NCI-H526 (cell line): ENCODE measurements around the gene RAPGEF2.
A peak's percentile ranks its signal among the peaks of the same experiment; 100 is the strongest.
"Not testable (repeated sequence)": the region's sequence is repeated elsewhere in the genome, so short reads cannot be mapped to it uniquely, and the experiment has no call there.

Experiments used
- DNase-seq, 2 experiments: peaks; one replicate each; lab custom pipeline; 2025; lab: John Stamatoyannopoulos, UW

Gene RAPGEF2

GRCh38 chr4:159098482-159099127, 4.3 kb upstream of the RAPGEF2 start:
- DNase-seq, result no peak

DNA sequence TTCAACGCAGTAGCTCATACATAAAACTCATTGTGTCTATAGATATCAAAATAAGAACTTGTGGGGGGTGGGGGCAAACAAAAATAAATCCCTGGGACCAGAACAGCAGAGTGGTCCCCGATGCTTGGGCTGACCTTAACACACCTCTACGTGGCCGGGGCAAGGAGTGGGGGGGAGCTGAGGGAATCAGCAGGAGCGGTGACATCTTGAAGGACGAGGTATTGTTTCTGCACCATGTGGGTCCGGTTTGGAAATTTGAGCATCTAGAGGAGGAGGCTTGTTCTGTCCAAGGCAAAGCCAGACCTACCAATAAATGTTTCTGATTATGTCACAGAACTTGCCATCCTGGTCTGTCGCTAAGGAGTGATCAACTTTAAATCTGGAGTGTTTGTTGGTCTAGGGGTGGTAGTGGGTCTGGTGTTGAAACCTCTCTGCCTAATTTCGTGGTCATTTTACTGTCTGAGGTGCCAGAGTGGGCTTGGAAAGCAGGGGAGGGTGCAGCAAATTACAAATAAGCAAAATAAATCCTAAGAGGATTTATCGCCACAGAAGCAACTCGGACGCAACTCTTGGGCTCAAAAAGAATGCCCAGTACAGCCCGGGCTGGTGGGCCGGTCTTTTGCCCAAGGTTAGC, 774 bp upstream of the RAPGEF2 start:
- peak; percentile 35 to 38 for DNase-seq

- DNase-seq, result peak; percentile 20 to 88
These were observed 608 bp downstream of the RAPGEF2 start for GRCh38 chr4:159103384-159103990.

GRCh38 chr4:159104694-159105414, 2.0 kb downstream of the RAPGEF2 start:
- DNase-seq, result peak; percentile 40 to 65

DNA sequence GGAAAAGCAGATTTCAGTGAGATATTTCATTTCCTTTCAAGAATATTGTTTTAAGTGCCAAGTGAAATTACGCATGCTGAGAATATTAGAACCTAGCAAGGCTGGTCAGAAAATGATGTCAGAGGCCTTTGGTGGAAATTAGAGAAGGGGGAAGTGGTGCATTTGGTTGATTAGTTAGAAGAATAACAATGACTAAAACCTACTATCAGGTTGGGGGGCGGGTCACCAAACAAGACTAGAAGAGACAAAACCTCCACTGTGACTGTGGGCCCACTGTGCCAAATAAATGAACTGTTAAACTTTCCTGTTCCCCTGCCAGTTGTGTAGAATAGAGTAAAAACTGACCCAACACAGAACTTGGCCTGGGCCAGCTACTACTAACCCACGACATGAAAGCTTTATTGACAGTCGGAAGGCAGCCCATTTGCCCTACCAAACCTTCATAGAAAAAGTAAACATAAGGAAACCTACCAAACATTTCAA, 2.9 kb downstream of the RAPGEF2 start:
- DNase-seq, result no peak

GRCh38 chr4:159106636-159107035, 3.8 kb downstream of the RAPGEF2 start:
- DNase-seq, result no peak

DNA sequence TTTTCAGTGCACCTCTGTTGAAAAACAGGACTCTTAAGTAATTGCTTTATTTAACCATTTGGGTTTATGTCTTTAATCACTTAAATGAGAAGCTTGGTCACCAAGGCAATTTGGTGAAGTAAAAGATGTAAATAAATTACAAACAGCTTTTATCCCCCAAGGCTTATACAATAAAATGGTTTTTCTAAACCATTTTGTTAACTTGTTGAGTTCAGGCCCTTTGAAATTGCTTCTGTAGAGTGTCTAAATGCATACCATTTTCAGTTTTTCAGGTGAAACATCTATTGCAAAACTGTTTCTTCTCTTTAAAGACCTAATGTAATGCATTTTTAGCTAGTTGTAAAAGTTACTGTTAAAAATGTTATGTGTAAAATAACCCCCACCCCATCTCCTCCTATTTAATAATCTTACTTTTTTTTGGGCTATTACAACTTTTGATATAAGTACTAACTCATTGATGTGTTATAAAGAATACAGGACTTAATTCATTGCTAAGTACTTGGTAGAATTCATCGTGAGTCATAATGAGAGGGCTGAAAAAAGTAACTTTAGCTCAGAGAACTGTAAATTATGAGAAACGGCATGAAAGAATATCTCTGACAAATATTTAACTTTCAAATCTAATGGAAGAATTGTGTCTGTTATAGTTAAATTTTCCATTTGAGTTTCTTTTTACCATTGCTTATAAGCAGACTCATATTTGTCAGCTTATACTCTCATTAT, 4.5 kb downstream of the RAPGEF2 start:
- DNase-seq, result no peak

- no peak for DNase-seq
These were observed 5.2 kb downstream of the RAPGEF2 start for GRCh38 chr4:159108124-159108523.

DNA sequence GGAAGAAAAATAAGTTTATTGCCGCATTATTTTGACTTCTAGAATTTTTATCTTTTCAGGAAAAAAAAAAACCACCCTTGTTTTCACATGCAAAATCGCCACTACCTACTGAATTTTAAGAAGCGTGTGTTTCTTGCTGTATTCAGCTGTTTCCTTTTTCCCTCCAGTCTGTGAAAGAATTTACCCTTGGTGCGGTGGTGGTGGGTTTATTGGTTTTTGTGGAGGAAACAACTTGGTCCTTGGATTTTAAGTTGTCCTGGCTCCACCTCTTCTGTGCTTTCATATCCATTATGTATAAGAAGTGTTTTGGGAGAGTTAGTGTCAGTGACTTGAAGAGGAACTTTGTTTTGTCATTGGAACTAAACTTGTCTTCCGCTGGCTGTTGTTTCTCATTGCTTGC, 8.1 kb downstream of the RAPGEF2 start:
- DNase-seq, result no peak

DNA sequence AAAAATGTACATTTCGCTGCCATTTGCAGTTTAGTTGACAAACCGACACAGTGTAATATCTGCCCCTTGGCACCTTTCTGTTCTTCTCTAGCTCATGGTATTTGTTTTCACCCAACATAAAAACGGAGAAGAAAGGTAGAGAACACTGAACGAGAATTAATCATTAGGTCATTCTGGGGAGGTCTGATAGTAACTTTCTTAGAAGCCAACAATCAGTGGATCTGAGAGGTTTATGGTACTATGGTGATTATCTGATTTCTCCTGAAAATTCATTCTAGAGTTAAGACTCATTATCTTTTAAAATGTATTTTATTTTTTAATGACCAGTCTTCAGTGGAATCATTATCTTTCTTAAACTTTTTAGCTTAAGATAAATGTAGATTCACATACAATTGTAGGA, 8.5 kb downstream of the RAPGEF2 start:
- no peak for DNase-seq

DNA sequence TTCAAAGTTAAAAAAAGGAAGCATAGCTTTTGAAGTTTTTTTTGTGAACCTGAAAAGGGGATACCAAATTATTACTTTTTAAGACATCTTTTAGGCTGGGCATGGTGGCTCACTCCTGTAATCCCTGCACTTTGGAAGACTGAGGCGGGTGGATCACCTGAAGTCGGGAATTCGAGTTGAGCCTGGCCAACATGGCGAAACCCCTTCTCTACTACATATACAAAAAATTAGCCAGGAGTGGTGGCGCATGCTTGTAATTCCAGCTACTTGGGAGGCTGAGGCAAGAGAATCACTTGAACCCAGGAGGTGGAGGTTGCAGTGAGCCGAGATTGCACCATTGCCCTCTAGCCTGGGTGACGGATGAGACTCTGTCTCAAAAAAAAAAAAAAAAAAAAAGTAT, 10.5 kb downstream of the RAPGEF2 start:
- not testable (repeated sequence) for DNase-seq

DNA sequence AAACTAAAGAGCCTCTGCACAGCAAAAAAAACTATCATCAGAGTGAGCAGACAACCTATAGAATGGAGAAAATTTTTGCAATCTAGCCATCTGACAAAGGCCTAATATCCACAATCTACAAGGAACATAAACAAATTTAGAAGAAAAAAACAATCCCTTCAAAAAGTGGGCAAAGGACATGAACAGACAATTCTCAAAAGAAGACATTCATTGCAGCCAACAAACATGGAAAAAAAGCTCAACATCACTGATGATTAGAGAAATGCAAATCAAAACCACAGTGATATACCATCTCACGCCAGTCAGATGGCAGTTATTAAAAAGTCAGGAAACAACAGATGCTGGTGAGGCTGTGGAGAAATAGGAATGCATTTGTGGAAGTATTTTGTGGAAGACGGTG, 13.2 kb downstream of the RAPGEF2 start:
- DNase-seq, result not testable (repeated sequence)

- not testable (repeated sequence) for DNase-seq
These were observed 13.8 kb downstream of the RAPGEF2 start for GRCh38 chr4:159116693-159117092.

DNA sequence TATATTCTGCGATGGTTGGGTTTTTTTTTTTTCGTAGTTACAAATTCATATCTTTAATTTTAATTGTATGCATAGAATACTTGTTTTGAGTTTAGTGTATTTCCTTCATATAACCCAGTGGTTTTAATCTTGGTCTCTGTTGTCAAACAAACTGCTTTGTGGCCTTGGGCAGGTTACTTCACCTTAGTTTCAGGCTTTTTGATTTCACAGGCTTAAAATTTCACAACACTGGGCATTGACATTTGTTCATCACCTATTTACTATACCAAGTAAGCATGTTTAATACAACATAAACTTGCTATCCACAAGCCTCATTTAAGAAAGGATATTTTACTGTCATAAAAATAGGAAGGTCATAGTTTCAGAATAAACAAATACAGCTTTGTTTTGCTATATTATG, 14.7 kb downstream of the RAPGEF2 start:
- no peak for DNase-seq

DNA sequence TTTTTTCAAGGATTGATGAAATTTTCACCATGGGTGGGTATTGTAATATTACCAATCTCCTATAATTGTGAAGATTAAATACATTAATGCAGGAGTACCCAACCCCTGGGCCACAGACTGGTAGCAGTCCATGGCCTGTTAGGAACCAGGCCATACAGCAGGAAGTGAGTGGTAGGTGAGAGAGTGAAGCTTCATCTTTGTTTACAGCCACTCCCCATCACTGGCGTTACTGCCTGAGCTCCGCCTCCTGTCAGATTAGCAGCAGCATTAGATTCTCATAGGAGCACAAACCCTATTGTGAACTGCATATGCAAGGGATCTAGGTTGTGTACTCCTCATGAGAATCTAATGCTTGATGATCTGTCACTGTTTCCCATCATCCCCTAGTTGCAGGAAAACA, 15.1 kb downstream of the RAPGEF2 start:
- no peak for DNase-seq

- DNase-seq, result no peak
These were observed 18.5 kb downstream of the RAPGEF2 start for GRCh38 chr4:159121371-159121770.

DNA sequence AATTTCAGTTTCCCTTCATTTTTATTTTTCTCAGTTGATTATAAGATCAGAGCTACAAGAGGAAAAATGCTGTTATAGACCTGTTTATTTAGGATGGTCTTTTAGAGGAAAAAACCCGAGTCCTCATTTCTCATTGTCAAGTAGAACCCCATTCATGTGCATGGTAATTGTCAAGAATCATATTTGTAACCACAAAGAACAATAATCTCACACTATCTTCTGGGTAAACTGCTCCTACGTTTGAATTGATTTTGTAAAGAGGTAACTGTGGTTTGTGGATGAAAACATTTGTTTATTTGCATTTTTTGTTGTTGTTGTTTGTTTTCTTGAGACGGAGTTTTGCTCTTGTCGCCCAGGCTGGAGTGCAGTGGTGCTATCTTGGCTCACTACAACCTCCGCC, 23.8 kb downstream of the RAPGEF2 start:
- no peak for DNase-seq

DNA sequence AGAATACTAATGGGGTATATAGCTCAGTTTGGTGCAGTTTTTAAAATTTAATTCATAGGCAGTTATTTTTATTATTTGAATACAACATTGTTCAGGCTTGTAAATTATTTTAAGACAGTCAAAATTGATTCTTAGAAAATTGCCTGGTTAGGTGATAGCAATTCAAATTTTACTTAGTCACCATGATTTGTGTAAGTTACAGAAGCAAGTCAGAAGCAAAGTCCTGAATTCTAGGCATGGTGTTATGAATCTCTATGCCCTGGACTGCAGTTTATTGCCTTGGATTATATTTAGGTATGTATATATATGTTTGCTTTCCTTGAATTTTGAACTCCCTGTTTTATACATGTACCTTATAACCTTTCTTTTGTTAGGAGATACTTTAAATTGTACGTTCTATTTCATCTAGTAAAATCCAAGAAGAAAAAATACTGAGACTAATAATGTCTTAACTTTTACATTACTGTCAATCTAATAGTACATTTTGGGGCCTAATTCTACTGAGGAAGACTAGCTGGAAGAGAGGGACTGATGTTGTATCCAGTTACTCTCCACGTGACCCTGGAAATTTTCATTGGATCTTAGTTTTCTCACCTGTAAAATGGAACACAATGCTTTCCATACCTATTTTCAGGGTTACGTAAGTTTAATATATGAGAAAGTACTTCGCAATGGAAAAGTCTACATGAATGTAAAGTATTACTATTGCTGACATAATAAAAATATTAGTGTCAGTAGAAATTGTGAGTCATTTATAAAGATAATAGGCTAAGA, 25.1 kb downstream of the RAPGEF2 start:
- no peak for DNase-seq

GRCh38 chr4:159129814-159130550, 27.1 kb downstream of the RAPGEF2 start:
- no peak for DNase-seq

DNA sequence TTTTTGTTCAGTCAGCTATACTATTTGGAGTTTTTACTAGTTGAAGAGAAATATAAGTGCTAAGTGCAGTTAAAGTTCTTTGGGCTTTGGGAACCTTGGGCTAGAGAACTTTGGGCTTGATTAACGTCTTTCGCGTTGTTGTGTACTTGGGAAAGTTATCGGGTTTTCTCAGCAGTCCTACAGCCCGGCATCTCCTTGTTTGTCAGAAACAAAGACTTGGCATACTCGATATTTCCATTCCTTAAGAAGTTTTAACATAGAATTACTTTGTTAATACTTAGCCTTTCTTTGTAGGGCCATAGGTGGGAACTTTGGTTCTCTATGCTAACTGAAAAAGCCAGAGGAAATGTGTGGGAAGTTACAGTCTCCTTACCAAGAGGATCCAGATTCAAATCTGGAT, 28.7 kb downstream of the RAPGEF2 start:
- DNase-seq, result no peak

DNA sequence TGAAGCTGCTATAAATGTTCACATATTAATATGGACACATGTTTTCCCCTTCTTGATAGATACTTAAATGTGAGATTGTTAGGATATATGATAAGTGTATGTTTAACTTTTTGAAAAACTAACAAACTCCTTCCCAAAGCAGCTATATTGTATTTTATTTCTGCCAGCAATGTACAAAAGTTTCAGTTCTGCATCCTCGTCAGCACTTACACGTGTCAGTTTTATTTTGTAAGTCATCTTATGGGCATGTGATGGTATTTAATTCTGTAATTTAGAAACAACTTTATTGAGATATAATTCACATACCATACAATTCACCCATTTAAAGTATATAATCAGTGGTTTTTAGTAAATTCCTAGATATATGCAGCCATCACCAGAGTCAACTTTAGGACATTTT, 31.6 kb downstream of the RAPGEF2 start:
- DNase-seq, result no peak
